DMS114 treated with DMSO at 0.1 percent for 48 hours (cell line): Measurements from ENCODE around the gene ARL10.
A peak's percentile ranks its signal among the peaks of the same experiment; 100 is the strongest.

Source experiments
- DNase-seq: peaks from one replicate; lab custom pipeline; 2025; ENCODE audit not compliant: unreplicated experiment; lab: John Stamatoyannopoulos, UW

The ARL10 gene

DNA sequence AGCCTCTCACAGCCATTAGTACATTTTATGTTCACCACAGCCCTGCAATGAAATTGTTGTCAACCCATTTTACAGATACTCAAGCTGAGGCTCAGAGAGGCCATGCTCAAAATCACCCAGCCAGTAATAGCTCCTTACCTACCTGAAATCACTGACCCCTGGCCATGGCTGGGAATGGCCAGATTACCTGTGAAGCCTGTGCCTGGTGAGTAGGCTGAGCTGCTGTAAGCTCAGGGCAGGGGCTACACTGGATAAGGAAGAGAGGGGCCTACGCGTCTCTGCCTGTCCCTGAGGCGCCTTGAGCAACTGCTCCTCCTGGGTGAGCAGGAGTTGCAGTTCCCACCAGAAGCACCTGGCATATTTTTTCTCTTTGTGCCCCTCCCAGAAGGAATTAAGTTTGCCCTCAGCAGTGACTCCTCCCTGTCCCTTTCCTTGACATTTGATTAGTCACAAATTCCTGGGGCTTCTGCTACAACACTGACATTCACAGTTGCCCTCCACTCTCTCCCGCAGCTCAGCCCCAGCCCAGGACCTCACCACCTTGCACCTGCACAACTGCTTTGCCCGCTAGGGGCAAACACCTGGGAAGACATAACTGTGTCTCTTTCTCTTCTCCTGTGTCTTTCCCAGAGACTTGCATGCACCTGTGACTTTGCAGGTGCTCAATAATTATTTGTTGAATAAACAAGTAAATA lies 45.3 kb downstream of the ARL10 start:
- no peak for DNase-seq

GRCh38 chr5:176412517-176413254 lies 47.4 kb downstream of the ARL10 start:
- DNase-seq = no peak

DNA sequence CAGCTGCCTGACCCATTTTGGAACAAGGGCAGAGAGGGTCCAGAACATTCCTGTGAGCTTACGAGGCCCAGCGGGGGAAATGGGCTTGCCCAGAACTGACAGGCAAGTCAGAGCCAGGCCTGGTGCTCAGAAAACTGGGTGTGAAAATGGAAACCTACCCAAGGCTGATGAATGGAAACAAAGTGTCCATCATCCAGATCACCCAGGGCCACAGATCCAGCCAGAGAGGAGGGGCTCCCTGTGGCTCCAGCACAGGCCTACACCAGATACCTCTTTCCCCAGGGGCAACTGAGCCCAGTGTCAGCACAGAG lies 47.9 kb downstream of the ARL10 start:
- DNase-seq = no peak

DNA sequence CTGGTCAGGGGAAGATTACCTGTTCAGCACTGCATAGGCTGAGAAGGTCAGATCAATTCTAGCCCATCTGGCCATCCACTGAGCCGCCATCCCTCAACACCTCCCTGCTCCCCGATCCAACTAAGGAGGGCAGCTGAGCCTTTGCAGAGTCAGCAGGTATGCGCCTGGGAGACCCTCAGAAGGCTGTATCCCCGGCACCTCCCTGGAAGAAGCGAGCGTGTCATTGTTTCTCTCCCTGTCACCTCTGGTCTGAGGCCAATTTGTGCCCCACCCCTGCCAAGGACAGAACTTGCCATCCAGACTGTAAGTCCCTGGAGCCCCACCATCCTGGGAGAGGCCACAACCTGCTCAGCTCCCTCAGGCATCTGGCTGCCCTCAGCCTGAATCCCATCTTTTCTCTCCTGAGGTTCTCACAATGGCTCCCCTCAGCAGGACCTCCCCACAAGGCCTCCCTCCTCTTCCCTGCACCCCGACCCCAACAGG lies 48.5 kb downstream of the ARL10 start:
- DNase-seq = no peak

DNA sequence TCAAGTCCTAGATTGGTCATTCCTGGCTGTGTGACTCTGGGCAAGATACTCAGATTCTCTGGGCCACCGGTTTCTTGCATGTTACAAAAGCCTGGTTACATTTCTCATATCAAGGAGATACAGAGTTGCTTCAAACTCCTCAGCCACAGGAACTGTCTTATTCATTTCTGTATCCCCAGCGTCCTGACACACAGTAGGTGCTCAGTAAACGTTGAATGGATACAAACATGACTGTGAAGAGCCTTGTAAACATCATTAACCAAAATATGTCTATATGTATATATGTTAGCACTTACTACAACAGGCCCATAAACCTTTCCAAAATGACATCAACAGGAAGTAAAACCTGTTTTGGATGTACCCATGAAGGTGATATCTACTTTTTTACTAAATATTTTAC lies 49.4 kb downstream of the ARL10 start:
- no peak for DNase-seq

- DNase-seq = no peak
Measured at GRCh38 chr5:176415240-176415951, 50.1 kb downstream of the ARL10 start.

DNA sequence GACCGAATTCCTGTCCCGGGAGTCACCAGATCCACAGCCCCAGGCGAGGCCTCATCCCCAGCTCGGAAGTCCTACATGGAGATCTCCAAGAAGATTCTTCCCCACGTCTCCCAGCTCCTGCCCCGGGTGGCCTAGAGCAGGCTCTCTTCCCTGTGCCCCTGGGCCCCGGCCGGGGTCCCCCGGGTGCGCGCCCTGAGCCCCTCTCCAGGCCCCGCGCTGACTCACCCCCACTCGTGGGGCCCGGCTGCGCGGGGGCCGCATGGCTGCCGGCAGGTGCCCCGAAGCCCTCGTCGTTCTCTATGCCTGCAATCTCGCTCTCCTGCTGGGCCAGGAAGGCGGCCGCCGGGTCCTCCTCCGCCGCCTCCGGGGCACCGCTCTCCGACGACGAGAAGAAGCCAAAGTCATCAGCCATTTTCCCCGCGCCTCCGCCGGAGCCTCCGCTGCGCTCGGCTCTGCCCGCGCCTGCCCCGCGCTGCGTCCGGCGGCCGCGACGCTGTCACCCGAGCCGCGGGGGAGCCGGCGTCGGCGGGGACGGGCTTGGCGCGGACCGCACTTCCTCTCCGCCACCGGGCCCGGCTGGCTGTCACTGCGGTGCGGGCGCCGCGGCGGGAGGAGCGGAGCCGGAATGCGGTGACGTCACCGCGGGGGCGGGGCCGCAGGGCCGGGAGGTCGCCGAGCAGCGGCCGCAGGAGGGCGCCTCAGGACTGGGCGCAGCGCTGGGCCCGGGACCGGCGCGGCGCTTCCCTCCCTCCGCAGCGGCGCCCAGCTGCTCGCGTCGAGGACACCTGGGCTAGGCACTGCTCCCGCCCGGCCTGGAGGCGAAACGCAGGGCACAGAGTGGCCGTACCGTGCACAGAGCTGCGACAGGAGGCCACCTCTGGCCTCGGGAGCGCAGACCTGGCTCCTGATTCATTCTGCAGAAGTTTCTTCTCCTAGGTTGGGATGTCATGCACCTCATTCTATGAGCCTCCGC lies 51.0 kb downstream of the ARL10 start, which contains the start of gene CLTB:
Gene CLTB (minus strand): TSS at position 588 of the 973 bp plus-strand sequence. CDS start 176 bp downstream, at position 412.
- peak; percentile 61 for DNase-seq

- no peak for DNase-seq
Measured at GRCh38 chr5:176416965-176417364, 51.7 kb downstream of the ARL10 start.

DNA sequence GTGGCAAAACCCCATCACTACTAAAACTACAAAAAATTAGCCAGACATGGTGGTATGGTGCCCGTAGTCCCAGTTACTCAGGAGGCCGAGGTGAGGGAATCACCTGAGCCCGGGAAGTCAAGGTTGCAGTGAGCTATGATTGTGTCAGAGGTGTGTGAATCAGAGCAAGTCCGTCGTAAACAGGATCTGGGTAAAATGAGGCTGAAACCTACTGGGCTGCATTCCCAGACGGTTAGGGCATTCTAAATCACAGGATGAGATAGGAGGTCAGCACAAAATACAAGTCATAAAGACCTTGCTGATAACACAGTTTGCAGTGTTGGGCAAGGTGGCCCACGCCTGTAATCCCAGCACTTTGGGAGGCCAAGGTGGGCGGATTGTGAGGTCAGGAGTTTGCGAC lies 53.0 kb downstream of the ARL10 start:
- DNase-seq = no peak

DNA sequence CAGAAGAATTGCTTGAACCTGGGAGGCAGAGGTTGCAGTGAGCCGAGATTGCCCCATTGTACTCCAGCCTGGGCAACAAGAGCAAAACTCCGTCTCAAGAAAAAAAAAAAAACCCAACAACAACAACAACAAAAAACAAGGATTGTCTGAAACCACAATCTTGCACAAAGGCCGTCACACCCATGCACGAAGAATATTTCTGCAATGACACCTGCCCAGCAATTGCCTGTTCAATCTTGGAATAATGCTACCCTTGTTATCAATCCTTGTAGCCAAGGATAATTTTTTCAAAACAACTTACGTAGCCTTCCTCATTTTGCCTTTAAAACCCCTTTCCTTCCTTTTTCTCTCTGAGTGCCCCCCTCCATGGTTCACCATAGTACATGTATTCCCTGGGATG lies 54.8 kb downstream of the ARL10 start:
- DNase-seq = no peak

GRCh38 chr5:176420972-176421544 lies 55.8 kb downstream of the ARL10 start:
- DNase-seq = no peak

DNA sequence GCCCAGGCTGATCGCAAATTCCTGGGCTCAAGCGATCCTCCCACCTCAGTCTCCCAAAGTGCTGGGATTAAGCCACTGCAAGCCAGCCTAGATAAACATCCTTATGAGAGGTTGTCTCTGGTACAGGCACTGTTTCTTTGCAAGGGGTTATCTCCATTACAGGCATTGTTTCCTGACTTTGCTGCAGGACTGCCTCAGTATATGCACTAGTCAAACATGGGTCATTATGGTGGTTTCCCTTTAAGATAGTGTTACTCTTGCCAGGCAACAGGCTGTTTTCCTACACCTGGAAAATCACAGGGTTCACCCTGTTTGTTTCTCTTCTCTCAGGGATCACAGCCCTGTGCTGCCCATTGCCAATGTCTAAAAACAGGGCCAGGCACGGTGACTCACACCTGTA lies 58.9 kb downstream of the ARL10 start:
- DNase-seq = no peak

DNA sequence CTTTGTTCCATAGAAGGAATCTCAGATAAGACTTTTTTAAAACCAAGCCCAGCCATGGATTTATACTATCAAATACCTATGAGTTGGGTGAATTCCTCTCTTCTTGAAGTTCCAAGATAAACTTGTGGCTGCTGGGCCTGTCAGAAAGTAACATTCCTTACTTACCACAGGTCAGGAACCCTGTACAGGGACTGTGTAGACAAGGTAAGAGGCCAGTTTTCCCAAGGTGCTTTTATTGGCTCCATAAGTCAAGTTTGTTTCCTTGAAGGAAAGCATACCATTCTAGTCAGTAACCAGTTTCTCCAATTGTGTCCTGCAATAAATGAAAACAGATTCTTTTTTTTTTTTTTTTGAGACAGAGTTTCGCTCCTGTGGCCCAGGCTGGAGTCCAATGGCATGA lies 59.9 kb downstream of the ARL10 start:
- DNase-seq = no peak

DNA sequence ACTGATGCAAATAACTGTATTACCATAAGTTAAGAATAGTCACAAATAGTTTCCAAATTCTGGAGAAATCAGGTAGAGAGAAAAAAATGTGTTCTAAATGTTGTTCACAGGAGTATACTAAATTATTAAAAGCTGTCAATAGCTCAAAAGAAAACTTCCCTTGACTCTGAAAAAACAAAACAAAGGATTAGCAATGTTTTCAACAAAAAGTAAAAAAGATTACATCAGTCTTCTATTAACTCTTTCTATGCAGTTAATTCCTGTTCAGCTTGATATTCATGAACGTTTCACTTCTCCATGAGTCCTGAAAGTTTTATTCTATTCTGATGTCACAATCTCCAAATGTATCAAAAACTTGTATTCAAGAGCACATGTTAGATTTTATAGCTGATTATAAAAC lies 60.5 kb downstream of the ARL10 start:
- DNase-seq = no peak

GRCh38 chr5:176426876-176427275 lies 61.6 kb downstream of the ARL10 start:
- DNase-seq = no peak

DNA sequence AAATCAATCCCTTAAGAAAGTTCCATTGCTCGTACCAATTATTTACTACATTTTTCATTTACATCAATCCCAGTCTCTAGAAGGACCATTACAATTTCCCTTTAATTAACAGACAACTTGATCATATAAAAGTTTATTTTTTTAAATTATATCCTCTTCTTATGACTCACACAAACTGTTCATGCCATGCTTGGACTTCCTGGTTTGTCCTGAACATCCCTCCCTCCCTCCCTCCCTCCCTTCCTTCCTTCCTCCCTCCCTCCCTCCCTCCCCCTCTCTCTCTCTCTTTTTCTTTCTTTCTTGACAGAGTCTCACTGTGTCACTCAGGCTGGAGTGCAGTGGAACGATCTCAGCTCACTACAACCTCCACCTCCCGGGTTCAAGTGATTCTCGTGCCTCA lies 62.7 kb downstream of the ARL10 start:
- DNase-seq = no peak

DNA sequence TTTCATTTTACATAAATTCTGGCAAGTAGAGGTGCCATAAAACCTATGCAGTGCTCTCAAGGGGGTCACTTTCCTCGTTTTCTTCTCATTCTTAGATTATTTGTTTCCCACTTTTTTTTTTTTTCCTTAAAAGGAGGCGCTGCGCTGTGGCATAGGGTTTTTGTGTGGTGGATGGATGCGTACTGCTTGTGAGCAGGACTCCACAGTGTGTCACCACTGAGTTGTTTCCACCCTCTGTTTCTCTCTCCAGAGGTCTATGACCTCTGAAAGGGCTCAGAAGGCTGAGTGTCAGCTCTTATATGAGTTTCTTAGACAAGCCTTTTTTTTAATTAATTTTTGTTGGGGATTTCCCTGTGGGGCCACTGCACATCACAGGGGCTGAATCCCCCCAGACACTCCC lies 64.7 kb downstream of the ARL10 start:
- DNase-seq = no peak
